GM19438 (cell line): Measurements from ENCODE around the gene ZPBP2.

Source experiments
- ATAC-seq: cut with Tn5 transposase; IDR thresholded peaks from one replicate; pipeline ENCODE4 v1.9.1; 2021; ENCODE audit warnings: low read depth; ENCODE audit not compliant: unreplicated experiment

ZPBP2 gene

DNA sequence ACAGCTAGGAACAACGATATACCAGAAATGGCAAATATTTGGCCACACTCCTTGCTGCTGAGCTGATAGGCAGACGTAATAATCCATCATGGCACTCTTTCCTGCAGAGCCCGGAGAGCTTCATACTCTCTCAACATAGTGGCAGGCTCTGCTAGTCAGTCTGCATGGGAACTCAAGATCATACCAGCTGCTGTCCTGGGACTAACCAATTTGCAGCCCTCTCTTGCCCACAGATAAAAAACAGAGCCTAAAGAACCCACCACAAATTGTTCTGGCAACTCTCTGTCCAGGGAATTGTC, 36.9 kb downstream of the ZPBP2 start:
- no peak for ATAC-seq

DNA sequence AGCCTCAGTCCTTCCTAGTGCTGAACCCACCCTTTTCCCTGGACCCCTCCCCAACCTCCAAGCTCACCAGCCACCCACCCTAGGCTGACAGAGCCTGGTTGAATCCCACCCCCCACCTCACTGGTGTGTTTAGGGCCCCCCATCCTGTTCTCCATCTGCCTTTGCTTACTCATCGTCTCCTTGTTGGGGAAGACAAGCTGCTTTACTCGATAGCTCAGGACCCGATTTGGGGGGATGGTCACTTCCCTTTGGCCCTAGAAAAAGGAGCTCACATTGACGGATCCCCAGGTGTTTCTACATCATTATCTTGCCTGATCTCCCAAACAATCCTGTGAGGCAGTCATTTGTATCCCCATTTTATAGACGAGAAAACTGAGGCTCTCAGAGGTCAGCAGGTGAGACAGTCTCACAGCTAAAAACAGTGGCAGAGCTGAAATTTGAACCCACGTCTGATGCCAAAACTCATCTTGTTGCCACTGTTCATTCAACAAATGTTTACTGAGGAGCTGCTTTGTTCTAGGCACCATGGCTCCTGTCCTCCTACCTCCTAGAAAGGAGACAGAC, 40.9 kb downstream of the ZPBP2 start:
- no peak for ATAC-seq

DNA sequence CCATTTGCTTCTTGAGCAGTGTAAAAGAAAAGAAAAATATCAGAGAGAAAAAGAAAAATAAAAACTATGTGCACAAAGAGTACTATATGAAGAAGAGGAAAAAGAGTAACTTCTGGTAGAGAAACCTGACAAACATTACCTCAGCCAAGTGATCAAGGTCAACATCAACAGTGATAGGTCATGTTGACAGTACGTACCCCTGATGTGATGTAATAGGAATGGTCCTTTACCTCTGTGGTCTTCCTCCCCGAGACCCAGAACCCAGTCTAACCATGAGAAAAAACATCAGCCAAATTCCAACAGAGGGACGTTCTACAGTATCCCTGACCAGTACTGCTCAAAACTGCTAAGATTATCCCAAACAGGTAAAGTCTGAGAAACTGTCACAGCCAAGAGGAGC, 46.0 kb downstream of the ZPBP2 start:
- ATAC-seq = no peak

- no peak for ATAC-seq
Measured at GRCh38 chr17:39915559-39915958, 47.6 kb downstream of the ZPBP2 start.

DNA sequence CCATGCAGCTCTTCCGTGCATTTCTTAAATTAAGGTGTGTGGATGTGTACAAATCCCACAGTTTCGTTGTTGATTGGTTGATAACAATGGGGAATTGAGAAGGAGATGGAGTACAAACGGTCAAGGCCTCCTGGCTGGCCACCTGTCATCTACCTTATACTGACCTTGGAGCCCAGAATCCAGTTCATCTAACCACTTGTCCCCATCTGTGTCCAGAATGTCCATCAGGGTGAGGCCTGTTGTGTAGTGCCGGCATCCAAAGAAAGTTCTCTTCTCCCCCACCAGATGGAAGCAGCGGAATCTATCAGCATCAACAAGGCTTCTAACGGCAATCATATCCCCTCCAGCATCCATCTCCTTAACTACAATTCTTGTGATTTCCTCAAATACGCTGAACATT, 48.9 kb downstream of the ZPBP2 start:
- no peak for ATAC-seq

DNA sequence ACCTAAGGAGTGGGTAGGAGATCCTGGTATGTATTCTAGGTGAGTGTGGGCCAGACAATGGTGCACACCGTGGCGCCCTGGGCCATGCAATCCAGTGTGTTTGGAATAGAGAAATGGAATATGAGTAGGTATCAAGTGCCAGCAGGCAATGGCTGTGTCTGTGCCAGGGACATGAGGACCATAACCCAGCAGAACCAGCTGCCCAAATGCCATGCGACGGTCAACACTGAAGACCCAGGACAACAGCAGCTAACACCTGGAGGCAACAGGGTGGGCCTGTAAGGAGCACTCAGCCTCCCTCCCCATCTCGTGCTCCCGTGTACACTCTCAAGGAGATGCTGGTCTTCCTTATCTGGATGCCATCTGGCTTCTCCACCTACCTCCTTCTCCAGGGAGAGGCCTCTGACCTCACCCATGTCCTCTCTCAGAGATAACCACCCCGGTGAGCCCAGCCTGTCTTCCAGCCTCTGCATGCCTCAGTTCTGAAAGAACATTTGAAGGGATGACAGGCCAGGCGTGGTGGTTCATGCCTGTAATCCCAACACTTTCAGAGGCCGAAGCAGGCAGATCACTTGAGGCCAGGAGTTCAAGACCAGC, 51.2 kb downstream of the ZPBP2 start:
- ATAC-seq = no peak

DNA sequence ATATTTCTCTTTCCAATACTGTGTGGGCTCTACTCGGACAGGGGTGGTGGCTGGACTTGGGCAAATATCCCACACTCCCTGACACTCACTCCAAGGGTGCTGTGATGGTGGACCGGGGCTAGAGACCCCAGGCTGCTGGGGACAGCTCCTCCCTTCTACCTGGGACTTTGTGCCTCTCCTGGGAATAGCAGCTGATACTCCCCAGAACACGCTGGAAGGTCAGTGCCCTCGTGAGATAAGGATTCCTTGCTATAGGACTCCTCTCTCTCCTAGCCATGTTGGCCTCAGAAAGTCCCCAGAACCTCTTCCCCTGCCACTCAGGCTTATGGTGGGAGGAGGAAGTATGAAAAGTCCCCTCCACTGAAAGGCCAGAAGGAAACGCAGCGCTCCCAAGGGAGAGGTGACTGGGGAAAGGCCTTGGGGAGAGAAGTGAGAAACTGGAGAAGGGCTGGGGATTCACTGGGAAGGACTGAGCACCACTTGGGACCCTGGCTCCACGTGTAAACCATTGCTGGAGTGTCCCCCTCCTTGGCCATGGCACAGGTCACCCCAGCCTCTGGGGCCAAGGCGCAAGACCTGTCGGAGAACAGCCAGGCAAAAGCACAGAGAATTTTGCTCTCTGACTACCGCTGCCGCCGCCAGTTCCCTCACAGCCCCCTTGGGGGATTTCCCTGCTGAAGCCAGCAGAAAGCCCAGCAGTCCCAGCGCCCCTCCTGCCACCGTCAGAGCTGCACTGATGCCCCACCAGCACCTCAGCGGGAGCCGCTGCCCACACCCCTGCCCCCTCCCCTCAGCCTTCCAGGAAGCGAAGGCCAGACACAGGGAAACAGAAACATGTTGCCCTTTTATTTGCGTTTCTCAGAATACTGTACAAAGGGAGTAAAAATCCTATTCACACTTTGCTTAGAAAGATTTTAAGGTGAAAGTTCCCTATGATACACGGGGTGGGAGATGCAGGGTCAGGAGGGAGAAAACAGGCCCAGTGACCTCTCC, 52.5 kb downstream of the ZPBP2 start:
- ATAC-seq = no peak

DNA sequence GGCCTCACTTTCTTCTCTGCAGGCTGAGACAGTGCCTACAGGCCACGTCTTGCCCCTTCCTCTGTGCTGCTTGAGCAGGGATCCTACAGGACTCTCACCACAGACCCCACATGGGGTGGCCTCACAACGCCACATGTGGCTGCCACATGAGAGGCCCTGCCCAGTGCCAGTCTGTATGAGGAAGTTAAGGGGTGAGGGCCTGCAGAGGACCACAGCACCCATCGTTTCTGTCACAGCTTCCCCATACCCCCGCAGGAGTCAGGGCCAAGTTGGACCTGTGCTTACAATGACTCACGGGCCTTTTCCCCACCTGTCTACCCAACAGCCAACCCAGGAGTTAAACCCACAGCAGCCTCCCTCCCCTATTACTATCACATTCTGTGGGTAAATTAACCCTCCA, 53.3 kb downstream of the ZPBP2 start:
- no peak for ATAC-seq

DNA sequence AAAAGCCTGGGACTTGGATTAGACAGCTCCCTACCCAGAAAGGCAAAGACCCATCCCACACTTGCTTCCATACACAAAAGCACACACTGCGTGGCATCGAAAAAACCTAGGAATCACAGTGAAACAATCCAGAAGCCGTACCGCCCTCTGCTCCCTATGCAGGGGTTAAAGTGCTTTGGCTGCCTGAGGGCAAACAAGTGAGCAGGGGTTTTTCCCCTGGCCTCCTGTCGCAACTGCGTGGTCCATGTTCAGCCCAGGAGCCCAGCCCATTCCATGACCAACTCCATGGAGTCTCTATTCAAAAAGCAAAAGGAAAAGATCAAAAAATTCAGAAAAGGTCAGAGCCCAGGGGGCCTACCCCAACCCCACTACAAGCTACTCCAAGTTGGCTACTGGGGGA, 54.0 kb downstream of the ZPBP2 start:
- ATAC-seq = no peak

DNA sequence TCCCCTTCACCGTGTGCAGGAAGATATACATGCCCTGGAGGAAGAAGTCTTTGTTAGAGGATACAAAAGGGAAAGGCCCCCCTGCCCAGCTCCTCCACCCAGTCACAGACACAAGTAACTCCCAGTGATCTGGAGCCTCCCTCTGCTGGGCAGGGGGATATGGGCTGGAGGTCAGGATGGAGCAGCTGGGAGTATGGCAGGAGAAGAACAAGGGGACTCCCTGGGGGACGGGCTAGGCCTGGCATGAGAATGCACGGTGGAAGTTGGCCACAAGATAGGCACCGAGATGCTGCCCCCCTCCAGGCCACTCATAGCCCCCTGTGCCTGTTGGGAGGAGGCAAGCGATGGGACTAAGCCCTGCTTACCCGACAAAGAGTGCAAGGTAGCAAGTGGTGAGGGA, 55.2 kb downstream of the ZPBP2 start:
- ATAC-seq = no peak

DNA sequence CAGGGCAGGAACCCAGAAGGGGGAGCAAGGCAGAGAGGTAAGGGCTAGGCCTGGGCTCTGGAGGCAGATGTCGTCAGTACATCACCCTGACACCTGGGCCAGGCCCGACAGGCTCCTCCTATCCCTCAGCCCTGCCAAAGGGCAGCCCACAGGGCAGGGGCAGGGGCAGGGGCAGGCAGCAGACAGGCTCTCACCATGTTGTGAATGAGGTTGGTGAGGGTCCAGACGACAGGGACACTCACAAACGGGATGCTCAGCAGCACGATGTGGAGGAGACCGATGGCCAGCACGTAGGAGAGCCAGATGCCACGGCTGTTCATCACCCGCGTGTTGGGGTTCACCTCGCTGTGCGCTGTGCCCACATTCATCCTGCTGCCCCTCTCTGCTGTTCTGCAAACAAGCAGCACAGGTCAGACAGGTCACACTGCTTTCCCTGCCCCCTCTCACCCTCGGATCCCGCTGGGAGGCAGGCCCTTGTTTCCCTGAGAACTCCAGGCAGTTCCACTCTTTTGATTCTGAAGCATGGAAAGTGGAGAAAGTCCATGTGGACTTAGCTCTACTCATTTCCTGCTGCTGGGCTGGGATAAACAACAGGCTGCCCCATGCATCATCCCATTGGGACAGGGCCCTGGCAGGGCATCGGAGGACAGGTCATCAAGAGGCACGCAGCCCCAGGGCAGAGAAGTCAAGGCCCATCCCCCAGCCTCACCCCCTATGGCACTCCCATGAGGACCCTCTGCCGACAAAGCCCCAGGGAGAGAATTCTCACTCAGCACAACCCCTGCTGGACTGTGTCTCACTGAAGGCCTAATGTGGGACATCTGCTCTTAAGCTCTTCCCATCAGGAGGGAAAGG, 56.1 kb downstream of the ZPBP2 start:
- ATAC-seq = no peak

GRCh38 chr17:39924691-39925055, 56.7 kb downstream of the ZPBP2 start:
- ATAC-seq = no peak

- no peak for ATAC-seq
Measured at GRCh38 chr17:39925282-39926134, 57.5 kb downstream of the ZPBP2 start.

DNA sequence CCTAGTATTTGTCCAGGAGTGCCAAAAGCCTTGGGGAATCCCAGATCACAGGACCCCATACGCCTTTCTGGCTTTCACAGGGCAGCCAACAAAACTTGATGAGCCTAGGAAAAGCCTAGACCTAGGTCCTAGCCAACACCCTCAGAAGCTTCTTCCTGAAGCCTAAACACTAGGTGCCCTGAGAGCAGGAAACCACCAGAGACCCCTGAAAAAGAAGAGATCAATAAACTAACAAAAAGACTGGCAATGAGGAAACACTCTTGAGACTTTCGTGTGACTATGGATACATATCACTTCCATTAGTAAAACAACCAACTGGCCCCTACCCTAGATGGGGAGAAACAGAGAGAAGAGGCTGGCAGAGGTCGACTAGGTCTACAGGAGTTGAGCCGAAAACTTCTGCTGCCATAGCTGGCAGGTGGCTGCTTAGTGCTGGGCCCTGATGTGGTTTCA, 58.2 kb downstream of the ZPBP2 start:
- ATAC-seq = no peak

DNA sequence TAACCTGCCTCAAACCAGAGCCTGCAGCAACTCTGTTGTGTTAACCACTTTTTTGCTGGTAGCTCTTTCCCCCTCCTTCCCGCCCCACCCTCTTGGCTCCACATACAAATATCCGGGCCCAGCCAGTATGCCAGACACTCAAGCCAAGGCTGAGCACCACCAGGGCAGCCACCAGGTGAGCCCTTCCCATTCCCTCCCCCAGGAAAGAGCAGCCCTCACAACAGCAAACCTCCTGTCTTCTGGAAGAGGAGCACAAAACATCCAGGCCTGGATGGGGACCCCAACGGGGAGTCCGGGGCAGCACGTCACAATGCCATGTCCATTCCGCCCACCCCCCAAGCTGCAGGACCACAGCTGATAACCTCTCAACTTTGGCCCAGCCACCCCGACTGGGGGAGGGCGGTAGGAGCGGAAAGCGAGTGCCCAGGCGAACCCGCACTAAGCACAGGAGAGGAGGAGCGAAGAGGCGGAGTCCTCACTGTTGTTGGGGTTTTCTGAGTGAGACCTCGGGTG, 58.6 kb downstream of the ZPBP2 start:
- ATAC-seq = no peak
